ENCODE measurements around the gene IQGAP3.

- TF ChIP-seq CTCF (IDR thresholded peaks at IDR 0.05) (no peak), POLR2A (IDR thresholded peaks at IDR 0.05) (no peak)
These were observed 28.4 kb upstream of the IQGAP3 start for GRCh38 chr1:156600733-156601121.

Data from transverse colon (tissue), 3 donors.